BLaER1 (cell line): Measurements from ENCODE around the gene ZFP36L2.

ENCODE experiments used
- H3K27ac ChIP-seq: shearing (Covaris generic); formaldehyde crosslinking; 2 replicates; pipeline ENCODE4 v1.8.1; 2022
- H3K27me3 ChIP-seq: shearing (Covaris generic); formaldehyde crosslinking; 2 replicates; pipeline ENCODE4 v1.8.1; 2022
- H3K36me3 ChIP-seq: shearing (Covaris generic); formaldehyde crosslinking; 2 replicates; pipeline ENCODE4 v1.8.1; 2022
- H3K4me1 ChIP-seq: shearing (Covaris generic); formaldehyde crosslinking; 2 replicates; pipeline ENCODE4 v1.8.1; 2022
- H3K4me2 ChIP-seq: shearing (Covaris generic); formaldehyde crosslinking; 2 replicates; pipeline ENCODE4 v1.8.1; 2022
- H3K4me3 ChIP-seq: shearing (Covaris generic); formaldehyde crosslinking; 2 replicates; pipeline ENCODE4 v1.8.1; 2022
- H3K9ac ChIP-seq: shearing (Covaris generic); formaldehyde crosslinking; 2 replicates; pipeline ENCODE4 v1.8.1; 2022
- H3K9me3 ChIP-seq: shearing (Covaris generic); formaldehyde crosslinking; 2 replicates; pipeline ENCODE4 v1.8.1; 2022
- H4K20me1 ChIP-seq: shearing (Covaris generic); formaldehyde crosslinking; 2 replicates; pipeline ENCODE4 v1.8.1; 2022
- Cebpa-rat ChIP-seq: shearing (Covaris generic); IDR thresholded peaks from 2 replicates; pipeline ENCODE4 v1.8.1; 2022

ZFP36L2 gene

DNA sequence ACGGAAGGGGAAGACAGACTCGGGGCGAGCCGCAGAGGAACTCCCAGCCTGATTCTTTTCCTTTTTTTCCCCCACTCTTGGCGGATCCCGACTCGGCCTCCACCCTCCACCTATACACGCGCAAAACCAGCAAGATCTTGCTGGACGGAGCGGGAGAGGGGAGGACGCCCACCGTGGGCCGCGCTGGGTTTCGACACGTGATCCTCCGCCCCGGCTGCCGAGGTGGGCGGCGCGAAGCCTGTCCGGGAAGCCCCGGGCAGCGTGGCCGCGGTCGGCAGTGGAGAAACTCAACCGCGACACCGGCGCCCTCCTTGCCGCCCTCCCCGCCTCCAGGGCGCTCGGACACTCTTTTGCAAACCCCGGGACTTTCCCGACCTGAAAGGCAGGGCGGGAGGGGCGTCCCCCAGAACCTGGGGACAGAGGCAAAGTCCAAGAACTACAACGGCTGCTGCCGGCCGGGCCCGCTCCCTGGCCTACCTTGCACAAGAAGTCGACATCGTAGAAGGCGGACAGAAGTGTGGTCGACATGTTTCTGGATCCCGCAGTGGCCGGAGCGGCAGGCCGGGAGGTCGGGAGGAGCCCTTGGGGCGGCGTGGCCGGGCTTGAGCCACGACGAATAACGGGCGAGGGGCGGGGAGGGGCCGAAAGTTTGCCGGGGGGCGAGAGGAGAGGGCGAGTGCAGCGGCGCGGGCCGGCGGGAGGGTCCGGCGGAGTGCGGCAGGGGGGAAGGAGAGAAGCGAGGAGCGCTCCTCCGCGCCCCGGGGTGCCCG lies 433 bp downstream of the ZFP36L2 start:
- H3K36me3 ChIP-seq = peaks cover 56% of the 10 kb centered on the region

GRCh38 chr2:43225093-43225787 lies 1.2 kb downstream of the ZFP36L2 start:
- peak overlapping the region; percentile 98 for H3K9ac ChIP-seq
- peaks cover 46% of the 10 kb centered on the region for H3K4me1 ChIP-seq
- H3K4me3 ChIP-seq = peak overlapping the region; percentile 88
- peaks cover 49% of the 10 kb centered on the region for H3K36me3 ChIP-seq
- no peaks in the 10 kb centered on the region for H3K27me3 ChIP-seq
- H3K4me2 ChIP-seq = peak overlapping the region; percentile 89
- no peaks in the 10 kb centered on the region for H3K9me3 ChIP-seq
- H3K27ac ChIP-seq = peak overlapping the region; percentile 97
- TF ChIP-seq Cebpa-rat = no peak
- peaks cover 49% of the 10 kb centered on the region for H4K20me1 ChIP-seq

More for the DNA sequence above, 433 bp downstream of the ZFP36L2 start:
- Histone ChIP-seq H3K9ac (peak overlapping the region; percentile 98), H4K20me1 (peaks cover 49% of the 10 kb centered on the region), H3K9me3 (no peaks in the 10 kb centered on the region), H3K27ac (peak overlapping the region; percentile 97), H3K27me3 (no peaks in the 10 kb centered on the region), H3K4me1 (peaks cover 45% of the 10 kb centered on the region), H3K4me2 (peak overlapping the region; percentile 89), H3K4me3 (peak overlapping the region; percentile 88)
- no peak for TF ChIP-seq Cebpa-rat

- Histone ChIP-seq H3K27ac (peak overlapping the region; percentile 97), H3K4me2 (peak overlapping the region; percentile 89), H3K9me3 (no peaks in the 10 kb centered on the region), H4K20me1 (peaks cover 49% of the 10 kb centered on the region), H3K4me3 (peak overlapping the region; percentile 88), H3K9ac (peak overlapping the region; percentile 98), H3K27me3 (no peaks in the 10 kb centered on the region), H3K36me3 (peaks cover 43% of the 10 kb centered on the region), H3K4me1 (peaks cover 48% of the 10 kb centered on the region)
- TF ChIP-seq Cebpa-rat = no peak
Observed at GRCh38 chr2:43224571-43225092, 1.8 kb downstream of the ZFP36L2 start.

- no peaks in the 10 kb centered on the region for H3K9me3 ChIP-seq
- H3K27ac ChIP-seq = peak overlapping the region; percentile 97
- H3K4me1 ChIP-seq = peaks cover 49% of the 10 kb centered on the region
- no peaks in the 10 kb centered on the region for H3K27me3 ChIP-seq
- H4K20me1 ChIP-seq = peaks cover 49% of the 10 kb centered on the region
- peak overlapping the region; percentile 98 for H3K9ac ChIP-seq
- peak overlapping the region; percentile 88 for H3K4me3 ChIP-seq
- peaks cover 43% of the 10 kb centered on the region for H3K36me3 ChIP-seq
- peak overlapping the region; percentile 89 for H3K4me2 ChIP-seq
- TF ChIP-seq Cebpa-rat = no peak
Observed at GRCh38 chr2:43224131-43224570, 2.3 kb downstream of the ZFP36L2 start.

- peaks cover 49% of the 10 kb centered on the region for H4K20me1 ChIP-seq
- H3K4me1 ChIP-seq = peaks cover 49% of the 10 kb centered on the region
- peak overlapping the region; percentile 88 for H3K4me3 ChIP-seq
- peak overlapping the region; percentile 97 for H3K27ac ChIP-seq
- peaks cover 43% of the 10 kb centered on the region for H3K36me3 ChIP-seq
- H3K9ac ChIP-seq = peak overlapping the region; percentile 98
- no peaks in the 10 kb centered on the region for H3K9me3 ChIP-seq
- no peaks in the 10 kb centered on the region for H3K27me3 ChIP-seq
- peak overlapping the region; percentile 89 for H3K4me2 ChIP-seq
- TF ChIP-seq Cebpa-rat = no peak
Observed at GRCh38 chr2:43223521-43224001, 2.8 kb downstream of the ZFP36L2 start.

DNA sequence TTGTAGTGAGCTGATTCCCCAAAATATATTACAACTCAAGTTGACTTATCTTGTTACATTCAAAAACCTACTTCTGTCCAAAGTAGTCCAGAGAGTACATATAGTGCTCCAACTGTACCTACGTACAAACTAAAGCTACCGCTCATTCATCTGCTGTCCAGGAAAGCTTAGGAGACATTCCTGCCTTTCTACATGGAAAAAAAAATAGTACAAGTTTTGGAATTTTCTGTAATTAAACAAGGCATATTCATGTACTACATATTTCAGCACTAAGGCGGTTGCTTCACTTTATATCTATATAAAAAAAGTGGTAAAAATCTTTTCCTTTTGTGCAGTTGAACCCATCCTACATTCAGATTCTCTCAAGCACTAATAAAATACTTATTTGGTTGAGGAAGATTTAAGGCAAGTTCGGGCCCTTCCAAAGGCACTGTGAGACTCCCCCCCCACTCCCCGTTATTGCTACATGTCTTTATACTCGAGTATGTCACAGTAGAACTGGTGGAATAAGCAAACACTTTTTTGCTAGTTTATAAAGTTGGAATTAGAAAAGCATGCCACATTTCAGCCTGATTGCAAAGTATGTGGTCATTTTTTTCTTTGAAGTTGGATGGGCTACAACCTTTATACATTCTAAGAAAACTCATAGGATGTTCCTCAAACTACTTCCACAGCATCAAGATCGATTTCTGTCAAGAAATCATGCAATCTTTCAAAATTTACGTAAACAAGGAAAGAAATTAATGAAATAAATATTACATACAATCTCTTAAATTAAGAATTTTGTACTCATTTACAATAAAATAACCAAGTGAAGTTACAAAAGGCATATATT lies 3.7 kb downstream of the ZFP36L2 start:
- Histone ChIP-seq H3K4me2 (peak overlapping the region; percentile 89), H3K9ac (peak overlapping the region; percentile 98), H4K20me1 (peaks cover 49% of the 10 kb centered on the region), H3K27me3 (no peaks in the 10 kb centered on the region), H3K36me3 (peaks cover 43% of the 10 kb centered on the region), H3K27ac (peak overlapping the region; percentile 97), H3K4me1 (peaks cover 48% of the 10 kb centered on the region), H3K4me3 (peak overlapping the region; percentile 88), H3K9me3 (no peaks in the 10 kb centered on the region)
- no peak for TF ChIP-seq Cebpa-rat

- peaks cover 52% of the 10 kb centered on the region for H3K4me1 ChIP-seq
- H3K27ac ChIP-seq = peak overlapping the region; percentile 97
- peak overlapping the region; percentile 88 for H3K4me3 ChIP-seq
- no peak for TF ChIP-seq Cebpa-rat
- peak overlapping the region; percentile 89 for H3K4me2 ChIP-seq
- peaks cover 43% of the 10 kb centered on the region for H3K36me3 ChIP-seq
- peaks cover 49% of the 10 kb centered on the region for H4K20me1 ChIP-seq
- H3K27me3 ChIP-seq = no peaks in the 10 kb centered on the region
- no peaks in the 10 kb centered on the region for H3K9me3 ChIP-seq
- peak overlapping the region; percentile 98 for H3K9ac ChIP-seq
Observed at GRCh38 chr2:43221763-43222474, 4.5 kb downstream of the ZFP36L2 start.

- Histone ChIP-seq H3K27me3 (no peaks in the 10 kb centered on the region), H3K4me1 (peaks cover 59% of the 10 kb centered on the region), H3K27ac (peak overlapping the region; percentile 97), H3K4me2 (peak overlapping the region; percentile 89), H3K4me3 (peak overlapping the region; percentile 88), H3K9ac (peak overlapping the region; percentile 98), H4K20me1 (peaks cover 49% of the 10 kb centered on the region), H3K36me3 (peaks cover 43% of the 10 kb centered on the region), H3K9me3 (no peaks in the 10 kb centered on the region)
- 0 out of 2 replicates have a peak, but pooled peaks have one; percentile 26 for TF ChIP-seq Cebpa-rat
Observed at GRCh38 chr2:43221124-43221762, 5.2 kb downstream of the ZFP36L2 start.
